ENCODE results near the gene L3MBTL3. TPM values are rescaled to one million over a fixed set of nuclear protein-coding genes. Genes with fewer than 3 reads are reported as not detected.

Gene L3MBTL3
- total and polyA plus RNA-seq, 10 of the 15 experiments (the other 5 are each of a cell fraction or from before 2014, with no cell fraction given) = 0.71 to 9.4 (median 6.2) TPM

DNA sequence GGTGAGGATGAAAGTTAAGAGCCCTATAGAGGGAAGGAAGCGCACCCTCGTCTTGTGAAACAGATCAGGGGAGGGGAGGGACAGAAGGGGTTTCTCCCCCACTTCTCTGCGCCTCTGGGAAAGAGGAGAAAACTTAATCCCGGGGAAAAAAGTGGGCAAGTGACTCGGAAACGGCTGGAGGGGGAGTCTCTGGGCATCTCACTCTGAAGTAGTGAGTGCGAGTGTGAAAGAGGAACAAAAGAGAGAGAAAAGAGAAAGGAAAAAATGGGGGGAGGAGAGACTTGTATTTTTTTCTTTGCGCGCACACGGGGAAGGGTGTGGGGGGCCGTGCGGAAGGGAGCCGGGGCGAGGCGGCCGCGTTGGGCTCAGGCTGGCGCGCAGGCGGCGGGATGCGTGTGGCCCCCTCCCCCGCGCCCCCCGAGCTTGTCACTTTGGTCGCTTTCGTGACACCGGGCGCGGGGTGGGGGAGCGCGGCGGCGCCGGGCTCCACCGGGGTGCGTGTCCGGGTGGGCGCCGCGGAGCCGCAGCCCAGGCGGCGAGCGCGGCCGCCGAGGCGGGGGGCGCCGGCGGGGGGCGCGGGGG is 454 bp downstream of the L3MBTL3 start:
- peak overlapping the region; percentile 66 for H3K9ac ChIP-seq (ENCODE audit: control insufficient read depth, insufficient read depth, low read length)
- 2% methylated on average over 38 of the region's 54 CpGs for WGBS (ENCODE audit: insufficient coverage, insufficient replicate concordance, low lambda C conversion rate, missing lambda C conversion rate)
- no TSS peak for BruUV-seq (replicated peaks)
- FAIRE-seq (no peak), DNase-seq (ENCODE audit: low read depth, low spot score) (no peak), ATAC-seq (peak; percentile 36)
- H3K79me2 ChIP-seq (ENCODE audit: control insufficient read depth, insufficient read depth, low read length) = peaks cover 3% of the 10 kb centered on the region
- no peaks in the 10 kb centered on the region for H3K4me1 ChIP-seq (ENCODE audit: control insufficient read depth, insufficient read depth, low read length)
- ChIA-PET SMC1A (ENCODE audit: uncharacterized antibody, unreplicated experiment) (no interaction called here), CTCF (interaction anchor here (1.0 kb wide), 1 partner anchor 125 kb away, joined by 3 read pairs; no protein-coding TSS in a partner anchor), POLR2A (interaction anchor here (0.5 kb wide), 1 partner anchor 140 kb away, joined by 5 read pairs; no protein-coding TSS in a partner anchor), RAD21 (ENCODE audit: unreplicated experiment) (interaction anchor here (1.6 kb wide), 1 partner anchor 36 kb away, joined by 4 read pairs; no protein-coding TSS in a partner anchor)
- H4K20me1 ChIP-seq (ENCODE audit: control insufficient read depth, insufficient read depth) = no peaks in the 10 kb centered on the region
- H2AFZ ChIP-seq (ENCODE audit: control insufficient read depth, low read depth, low read length) = peak overlapping the region; percentile 91
- peak overlapping the region; percentile 31; the same call in 1 of the 2 replicates for H3K27ac ChIP-seq (ENCODE audit: control insufficient read depth, insufficient read depth)
- H3K4me2 ChIP-seq (ENCODE audit: control insufficient read depth, insufficient read depth) = peak overlapping the region; percentile 58
- H3K4me3 ChIP-seq = peak overlapping the region; percentile 85
- H3K27me3 ChIP-seq (replicated peaks in 1 of 2; ENCODE audit: control insufficient read depth in 2 of 2, insufficient read depth in 2 of 2, low read length in 1 of 2) = no peaks in the 10 kb centered on the region
- no peaks in the 10 kb centered on the region for H3K36me3 ChIP-seq (ENCODE audit: control insufficient read depth in 2 of 2, insufficient read depth in 2 of 2, low read length in 1 of 2)
- in situ Hi-C loops (cut with MboI) = no loop called here
- H3K9me3 ChIP-seq (replicated peaks; ENCODE audit: control insufficient read depth, insufficient read depth, low read length) = no peaks in the 10 kb centered on the region
- intact Hi-C loops (cut with micrococcal nuclease; ENCODE audit: unreplicated experiment) = no loop called here
- 0 out of 2 replicates have a peak, but pooled peaks have one; percentile 2 for TF ChIP-seq ASH2L (IDR thresholded peaks at IDR 0.05; ENCODE audit: borderline replicate concordance, low read depth)
- TF ChIP-seq ZBTB4 (CRISPR knock-in tag; IDR thresholded peaks at IDR 0.05) = no peak
- TF ChIP-seq CHD2 (IDR thresholded peaks at IDR 0.05; ENCODE audit: borderline replicate concordance, low read depth, low read length) = no peak
- TF ChIP-seq ZNF384 (IDR thresholded peaks at IDR 0.05; ENCODE audit: borderline replicate concordance, low read depth, low read length) = peak; percentile 33; the same call in 1 of the 2 replicates
- no peak for TF ChIP-seq HDAC6 (IDR thresholded peaks at IDR 0.05; ENCODE audit: unreplicated experiment)
- 0 out of 2 replicates have a peak, but pooled peaks have one; percentile 69 for TF ChIP-seq CBX5 (IDR thresholded peaks at IDR 0.05; ENCODE audit: low read depth)
- no peak for TF ChIP-seq SIN3A (IDR thresholded peaks at IDR 0.05; ENCODE audit: low read depth, low read length)
- no peak for TF ChIP-seq POLR2AphosphoS5 (IDR thresholded peaks at IDR 0.05; ENCODE audit: low read length)
- TF ChIP-seq EGR1 (IDR thresholded peaks at IDR 0.05; ENCODE audit: borderline replicate concordance in 1 of 2, low read depth in 2 of 2, low read length in 2 of 2) = 0 out of 3 replicates have a peak, but pooled peaks of 1 of the 2 experiments have one; percentile 5
- peak; percentile 46; the same call in 1 of the 2 replicates for TF ChIP-seq NBN (IDR thresholded peaks at IDR 0.05)
- TF ChIP-seq CREB1 (IDR thresholded peaks at IDR 0.05; ENCODE audit: low read depth) = no peak
- no peak for TF ChIP-seq ZNF207 (IDR thresholded peaks at IDR 0.05; ENCODE audit: borderline replicate concordance)
- TF ChIP-seq ZNF687 (IDR thresholded peaks at IDR 0.05) = no peak
- TF ChIP-seq IKZF2 (IDR thresholded peaks at IDR 0.05) = 0 out of 4 replicates have a peak, but pooled peaks of 1 of the 2 experiments have one; percentile 21
- TF ChIP-seq SREBF2 (IDR thresholded peaks at IDR 0.05; ENCODE audit: low read length) = no peak
- no peak for TF ChIP-seq MTA3 (IDR thresholded peaks at IDR 0.05; ENCODE audit: borderline replicate concordance, low read length)
